NCI-H1694 (cell line): ENCODE data around the gene HK1.

ENCODE experiments used
- DNase-seq: peaks from one replicate; lab custom pipeline; 2025; lab: John Stamatoyannopoulos, UW

Gene HK1

DNA sequence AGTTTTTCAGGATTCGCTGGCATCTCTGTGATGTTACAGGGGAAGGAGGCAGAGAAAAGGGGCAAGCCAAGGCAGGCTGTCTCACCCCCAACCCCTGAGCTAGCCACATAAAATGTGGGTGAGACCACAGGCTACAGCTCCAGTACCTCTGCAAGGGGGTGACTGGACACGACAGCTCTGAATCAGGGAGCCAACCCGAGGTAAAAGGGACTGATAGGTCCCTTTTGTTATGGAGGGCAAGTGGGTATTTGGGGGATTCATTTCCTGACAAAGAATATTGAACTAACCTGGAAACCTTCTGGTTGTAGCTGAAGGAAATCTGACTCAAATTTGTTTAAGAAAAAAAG, 71.2 kb downstream of the HK1 start:
- DNase-seq = no peak

DNA sequence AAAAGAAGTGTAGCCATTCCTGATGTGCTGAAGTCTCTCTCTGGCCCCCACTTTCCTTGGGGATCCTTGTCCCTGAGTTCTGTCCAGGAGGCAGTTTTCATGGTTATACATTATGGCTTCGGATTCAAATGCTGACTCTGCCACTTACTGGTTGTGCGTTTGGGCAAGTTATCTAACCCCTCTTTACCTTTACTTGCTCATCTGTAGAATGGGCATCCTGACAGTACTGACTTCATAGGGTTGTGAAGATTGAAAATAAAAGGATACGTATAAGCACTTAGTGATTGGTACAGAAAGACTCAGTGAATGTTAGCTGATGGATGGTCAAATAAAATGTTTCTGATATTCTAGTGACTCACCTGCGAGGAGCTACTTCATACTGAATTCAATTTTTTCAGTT, 73.3 kb downstream of the HK1 start:
- no peak for DNase-seq

DNA sequence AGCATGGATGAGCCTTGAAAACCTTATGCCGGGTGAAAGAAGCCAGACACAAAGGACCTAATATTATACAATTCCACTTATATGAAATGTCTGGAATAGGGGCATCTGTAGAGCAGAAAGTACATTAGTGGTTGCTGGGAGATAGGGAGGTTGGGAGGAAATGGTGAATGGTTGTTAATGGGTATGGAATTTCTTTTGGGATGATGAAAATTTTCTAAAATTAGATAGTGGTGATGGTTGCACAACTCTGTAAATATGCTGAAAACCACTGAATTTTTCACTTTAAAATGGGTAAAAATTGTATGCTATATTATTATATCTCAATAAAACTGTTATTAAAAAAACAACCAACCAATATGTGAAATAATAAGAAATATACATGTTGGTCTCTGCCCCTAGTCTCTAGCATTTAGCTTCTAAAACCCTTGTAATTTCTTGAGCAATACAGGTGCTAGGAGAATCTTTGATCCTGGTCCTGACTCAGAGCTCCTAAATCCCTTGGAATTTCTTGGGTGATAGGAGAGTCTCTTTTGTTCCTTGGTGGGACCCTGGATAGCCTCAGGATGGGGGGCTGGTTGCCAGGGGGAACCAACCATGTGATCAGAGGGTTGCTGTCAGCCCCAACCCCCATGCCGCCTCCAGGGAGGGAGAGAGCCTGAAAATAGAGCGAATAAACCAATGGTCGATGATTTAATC, 74.4 kb downstream of the HK1 start:
- DNase-seq = no peak

DNA sequence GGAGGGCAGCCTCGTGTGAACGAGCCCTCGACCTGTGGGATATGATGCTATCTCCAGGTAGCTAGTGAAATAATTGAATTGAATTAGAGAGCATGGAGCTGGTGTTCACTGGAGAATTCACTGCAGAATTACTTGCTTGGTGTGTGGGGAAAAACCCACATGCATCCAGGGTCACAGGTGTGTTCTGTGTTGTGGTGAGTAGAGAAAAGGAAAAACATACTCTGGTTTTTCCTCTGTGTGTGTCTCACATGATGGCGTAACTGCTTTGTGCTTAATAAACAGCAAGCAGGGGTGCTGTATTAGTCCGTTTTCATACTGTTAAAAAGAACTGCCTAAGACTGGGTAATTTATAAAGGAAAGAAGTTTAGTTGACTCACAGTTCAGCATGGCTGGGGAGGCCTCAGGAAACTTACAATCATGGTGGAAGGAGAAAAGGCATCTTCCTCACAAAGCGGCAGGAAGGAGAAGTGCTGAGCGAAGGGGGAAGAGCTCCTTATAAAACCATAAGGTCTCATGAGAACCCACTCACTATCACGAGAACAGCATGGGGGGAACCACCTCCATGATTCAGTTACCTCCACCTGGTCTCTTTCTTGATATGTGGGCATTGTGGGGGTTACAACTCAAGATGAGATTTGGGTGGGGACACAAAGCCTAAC, 75.8 kb downstream of the HK1 start:
- DNase-seq = no peak

DNA sequence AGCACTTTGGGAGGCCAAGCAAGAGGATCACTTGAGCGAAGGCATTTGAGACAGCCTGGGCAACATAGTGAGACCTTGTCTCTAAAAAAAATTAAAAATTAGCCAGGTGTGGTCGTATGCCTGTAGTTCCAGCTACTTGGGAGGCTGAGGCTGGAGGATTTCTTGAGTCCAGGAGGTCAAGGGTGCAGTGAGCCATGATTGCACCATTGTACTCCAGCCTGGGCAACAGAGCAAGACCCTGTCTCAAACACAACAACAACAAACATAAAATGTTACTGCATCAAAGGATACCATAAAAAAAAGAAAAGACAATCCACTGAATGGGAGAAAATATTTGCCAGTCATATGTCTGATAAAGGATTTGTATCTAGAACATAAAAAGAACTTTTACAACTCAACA, 77.9 kb downstream of the HK1 start:
- no peak for DNase-seq

DNA sequence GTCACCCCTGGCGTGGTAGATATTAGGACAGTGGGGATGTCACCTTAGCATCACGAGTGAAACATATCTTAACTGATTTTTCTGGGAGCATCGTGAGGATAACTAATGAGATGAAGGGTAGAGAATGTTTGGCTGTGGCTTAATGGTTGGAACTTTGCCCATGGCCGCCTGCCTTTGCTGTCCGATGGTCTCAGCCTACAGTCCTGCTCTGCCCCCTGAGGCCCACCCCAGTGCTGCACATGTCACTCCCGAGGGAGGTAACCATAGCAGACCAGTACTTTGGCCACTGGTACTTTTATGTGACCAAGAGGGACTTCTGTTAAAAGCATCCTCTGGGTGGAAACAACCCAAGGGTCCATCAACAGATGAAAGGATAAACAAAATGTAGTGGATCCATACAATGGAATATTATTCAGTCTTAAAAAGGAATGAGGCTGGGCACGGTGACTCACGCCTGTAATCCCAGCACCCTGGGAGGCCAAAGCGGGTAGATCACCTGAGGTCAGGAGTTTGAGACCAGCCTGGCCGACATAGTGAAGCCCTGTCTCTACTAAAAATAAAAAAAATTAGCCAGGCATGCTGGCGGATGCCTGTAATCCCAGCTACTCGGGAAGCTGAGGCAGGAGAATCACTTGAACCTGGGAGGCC, 80.0 kb downstream of the HK1 start:
- DNase-seq = no peak

DNA sequence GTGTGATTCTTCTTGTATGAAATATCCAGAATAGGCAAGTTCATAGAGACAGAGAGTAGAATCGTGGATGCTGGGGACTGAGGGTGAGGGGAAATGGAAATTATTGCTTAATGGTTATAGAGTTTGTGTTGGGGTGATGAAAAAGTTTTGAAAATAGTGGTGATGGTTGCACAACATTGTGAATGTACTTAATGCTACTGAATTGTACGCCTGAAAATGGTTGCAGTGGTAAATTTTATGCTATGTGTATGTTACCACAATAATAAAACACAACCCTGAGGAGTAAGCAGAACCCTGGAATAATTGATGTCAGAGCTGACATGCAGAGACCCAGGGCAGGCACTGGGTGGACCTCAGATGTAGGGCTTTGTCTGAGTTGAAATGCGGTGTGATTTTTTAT, 80.9 kb downstream of the HK1 start:
- no peak for DNase-seq

DNA sequence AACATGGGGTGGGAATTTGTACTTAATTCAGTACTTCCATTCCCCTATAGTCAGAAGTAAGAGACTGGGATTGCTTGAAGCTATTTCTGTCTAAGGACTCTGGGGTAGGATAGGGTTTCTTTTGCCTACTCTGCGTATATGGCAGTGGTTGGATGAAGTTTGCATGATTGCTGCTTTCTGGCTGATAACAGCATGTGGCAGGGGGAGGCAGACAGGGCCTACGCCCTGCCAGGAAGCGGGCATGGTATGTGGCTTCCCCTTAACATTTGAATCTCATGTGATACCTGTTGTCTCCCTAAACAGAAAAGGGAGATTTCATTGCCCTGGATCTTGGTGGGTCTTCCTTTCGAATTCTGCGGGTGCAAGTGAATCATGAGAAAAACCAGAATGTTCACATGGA, 81.3 kb downstream of the HK1 start:
- DNase-seq = no peak

DNA sequence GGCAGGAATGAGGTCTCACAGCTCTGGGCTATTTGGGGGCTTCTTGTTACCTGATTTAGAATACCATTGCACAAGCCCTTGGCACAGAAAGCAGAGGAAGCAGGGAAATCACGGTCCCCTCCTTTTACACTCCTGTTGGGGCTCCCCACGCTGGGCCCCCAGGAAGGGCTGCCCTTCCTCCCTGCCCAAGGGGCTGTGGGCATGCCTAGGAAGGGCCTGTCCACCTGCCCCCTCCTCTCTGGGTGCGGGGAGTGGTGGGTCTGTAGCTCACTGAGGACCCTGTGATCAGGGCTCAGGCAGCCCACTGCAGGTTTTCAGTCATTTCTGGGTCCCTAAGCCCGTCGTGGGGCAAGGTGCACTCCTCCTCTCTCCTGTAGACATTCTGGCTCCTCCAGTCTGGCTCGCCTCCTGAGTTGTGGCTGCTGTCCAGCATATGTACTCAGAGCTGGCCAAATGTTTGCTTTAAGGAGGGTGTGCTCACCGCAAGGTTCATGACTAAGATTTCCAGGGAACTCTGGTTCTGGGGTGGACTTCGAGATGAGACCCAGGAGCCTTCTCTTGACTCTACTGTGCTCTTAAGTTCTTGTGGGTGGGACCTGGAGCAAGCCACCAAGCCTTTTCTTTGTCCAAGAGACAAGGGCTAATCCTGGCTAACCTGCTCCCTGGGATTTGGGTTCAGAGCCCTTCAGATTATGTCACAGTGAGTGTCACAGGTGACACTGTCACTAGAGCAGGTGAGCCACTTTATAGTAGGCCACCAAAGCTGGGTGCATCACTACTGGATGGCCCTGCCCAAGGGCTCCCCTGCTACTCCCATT, 82.4 kb downstream of the HK1 start:
- no peak for DNase-seq

DNA sequence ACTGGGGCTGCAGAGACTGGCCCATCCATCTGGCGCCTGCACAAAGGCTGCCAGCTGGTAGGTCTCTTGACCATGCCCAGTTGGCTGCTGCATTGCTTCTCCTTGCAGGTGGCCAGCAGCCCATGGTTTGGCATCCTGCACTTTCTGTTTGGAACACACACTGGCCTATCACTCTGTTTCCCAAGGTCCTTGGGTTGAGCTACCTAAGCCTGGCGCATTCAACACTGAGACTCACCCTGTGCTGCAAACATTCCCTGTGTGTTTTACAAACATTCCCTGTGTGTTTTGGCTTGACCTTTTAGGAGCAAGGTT, 83.0 kb downstream of the HK1 start:
- DNase-seq = no peak

DNA sequence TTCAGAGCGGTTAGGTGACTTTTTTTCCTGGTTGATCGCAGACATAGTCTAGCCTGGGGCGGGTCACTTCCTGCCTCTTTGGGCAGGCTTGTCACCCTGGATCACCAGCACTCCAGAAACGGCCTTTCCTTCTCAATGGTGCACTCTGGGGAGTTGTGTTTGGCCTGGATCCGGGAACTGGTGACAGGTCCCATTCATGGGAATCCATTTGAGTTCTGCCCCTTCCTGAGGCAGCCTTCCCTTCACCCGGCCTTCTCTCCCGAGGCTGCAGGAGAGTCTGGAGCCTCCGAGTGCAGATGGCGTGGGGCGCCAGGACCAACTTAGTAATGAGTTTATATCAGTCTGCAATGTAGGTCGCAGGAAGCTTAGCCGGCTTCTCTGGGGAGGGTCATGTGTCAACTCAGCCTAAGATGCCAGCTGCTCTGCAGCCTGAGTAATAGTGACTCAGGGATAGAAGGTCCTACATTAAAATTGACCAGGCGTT, 84.2 kb downstream of the HK1 start:
- DNase-seq = no peak

DNA sequence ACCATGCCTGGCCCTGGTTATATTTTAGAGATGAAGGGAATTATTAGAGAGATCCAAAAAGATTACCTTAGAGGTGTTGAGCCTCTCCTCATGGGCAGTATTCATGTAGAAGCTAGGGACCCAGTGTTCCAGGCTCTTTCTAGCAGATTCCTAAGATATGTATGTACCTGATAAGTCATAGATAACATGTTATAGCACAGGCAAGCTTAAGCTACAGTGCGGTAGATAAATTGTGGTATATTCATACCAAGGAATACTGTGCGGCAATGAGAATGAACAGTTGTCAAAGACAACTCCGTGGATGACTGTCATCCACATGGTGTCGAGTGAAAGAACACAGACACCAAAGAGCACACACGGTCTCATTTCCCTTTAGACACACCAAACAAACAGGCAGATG, 85.4 kb downstream of the HK1 start:
- DNase-seq = no peak

DNA sequence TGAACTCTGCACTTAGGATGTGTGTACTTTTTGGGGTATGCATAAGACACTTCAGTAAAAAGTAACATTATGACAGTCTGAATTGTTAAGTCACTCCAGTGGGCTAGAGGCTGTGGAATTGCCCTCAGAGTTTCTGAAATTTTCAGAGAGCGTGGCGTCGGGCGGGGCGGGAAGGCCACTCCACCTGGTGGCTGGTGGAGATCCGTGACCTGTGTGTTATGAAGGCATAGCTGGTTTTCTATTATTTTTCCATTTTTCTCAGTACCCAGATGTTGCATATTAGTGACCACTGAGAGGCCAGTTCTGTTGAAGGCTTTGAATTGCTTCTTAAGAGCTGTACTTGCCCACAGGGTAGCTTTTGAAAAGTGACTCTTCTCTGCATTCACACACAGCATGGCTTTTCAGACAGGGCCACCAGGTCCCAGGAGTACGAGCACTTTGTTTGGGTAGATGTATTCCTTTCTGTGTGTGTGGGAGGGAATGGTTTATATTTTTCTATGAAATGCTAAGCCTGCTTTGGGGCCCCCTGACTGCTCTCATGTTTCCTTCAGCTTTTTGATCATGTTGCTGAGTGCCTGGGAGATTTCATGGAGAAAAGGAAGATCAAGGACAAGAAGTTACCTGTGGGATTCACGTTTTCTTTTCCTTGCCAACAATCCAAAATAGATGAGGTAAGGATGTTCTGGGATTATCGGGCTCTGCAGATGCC, 86.1 kb downstream of the HK1 start:
- DNase-seq = no peak

DNA sequence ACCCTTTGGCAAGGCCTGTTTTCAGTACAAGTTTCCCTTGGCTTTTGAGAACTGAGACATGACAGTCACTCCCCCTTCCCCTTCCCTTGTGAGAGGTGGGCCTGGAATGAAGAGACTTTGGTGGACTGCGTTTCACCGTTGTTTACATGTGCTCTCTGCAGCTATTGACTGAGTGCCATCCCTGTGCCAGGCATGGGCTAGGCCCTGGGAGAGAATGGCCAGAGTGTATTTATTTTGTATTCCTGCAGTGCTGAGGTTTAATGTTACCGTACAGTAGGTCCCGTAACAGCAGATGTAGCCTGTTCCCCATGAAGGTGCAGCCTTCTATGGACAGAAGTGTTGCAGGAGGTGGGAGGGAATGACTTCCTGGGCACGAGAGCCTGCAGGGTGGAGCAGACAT, 88.4 kb downstream of the HK1 start:
- DNase-seq = no peak

DNA sequence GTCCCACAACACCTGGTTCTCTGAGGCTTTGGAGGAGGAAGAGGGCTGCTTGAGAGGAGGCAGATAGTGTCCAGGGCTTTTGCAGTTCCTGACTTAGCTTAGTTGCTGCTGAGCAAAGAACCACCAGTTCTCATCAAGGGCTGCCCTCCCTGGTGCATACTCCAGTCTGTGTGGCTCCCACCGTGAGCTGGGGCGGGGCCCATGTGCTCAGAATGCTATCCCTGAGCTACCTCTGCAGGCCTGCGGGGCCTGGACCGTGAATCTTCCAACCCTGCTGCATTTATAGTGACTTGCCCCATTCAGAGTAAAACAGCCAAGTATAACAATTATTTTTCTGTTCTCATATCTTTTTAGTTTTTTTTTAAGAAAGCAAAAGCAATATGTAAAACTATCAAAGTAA, 89.2 kb downstream of the HK1 start:
- no peak for DNase-seq

DNA sequence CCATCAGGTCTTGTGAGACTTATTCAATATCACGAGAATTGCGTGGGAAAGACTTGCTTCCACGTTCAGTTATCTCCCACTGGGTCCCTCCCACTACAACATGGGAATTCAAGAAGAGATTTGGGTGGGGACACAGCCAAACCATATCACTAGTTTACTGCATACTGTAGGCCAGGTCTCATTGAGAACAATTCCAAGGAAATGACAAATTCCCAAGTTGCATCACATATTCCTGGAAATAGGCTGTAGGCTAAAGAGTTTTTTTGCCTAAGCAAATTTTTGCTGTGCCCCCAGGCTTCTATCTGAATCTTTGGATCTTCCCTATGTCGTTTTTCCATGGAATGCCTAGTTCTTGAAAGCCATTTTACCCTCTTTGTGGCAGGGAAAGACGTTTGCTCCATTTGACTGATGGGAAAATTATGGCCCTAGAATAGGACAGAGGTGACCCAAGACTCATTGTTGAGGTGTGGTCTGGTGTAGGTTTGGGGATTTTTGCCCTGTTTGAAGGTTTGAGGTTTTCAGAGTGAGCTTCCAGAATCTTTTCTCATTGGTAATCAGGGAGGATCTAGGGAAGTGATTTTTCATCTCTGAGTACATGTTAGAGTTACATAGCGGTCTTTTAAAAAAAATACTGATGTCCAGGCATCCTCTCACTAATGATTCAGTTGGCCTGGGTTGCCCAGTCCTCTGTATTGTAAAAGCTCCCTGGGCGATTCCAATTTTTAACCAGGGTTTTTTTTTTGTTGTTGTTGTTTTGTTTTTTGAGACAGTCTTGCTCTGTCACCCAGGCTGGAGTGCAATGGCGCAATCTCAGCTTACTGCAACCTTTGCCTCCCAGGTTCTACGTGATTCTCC, 94.1 kb downstream of the HK1 start:
- no peak for DNase-seq

DNA sequence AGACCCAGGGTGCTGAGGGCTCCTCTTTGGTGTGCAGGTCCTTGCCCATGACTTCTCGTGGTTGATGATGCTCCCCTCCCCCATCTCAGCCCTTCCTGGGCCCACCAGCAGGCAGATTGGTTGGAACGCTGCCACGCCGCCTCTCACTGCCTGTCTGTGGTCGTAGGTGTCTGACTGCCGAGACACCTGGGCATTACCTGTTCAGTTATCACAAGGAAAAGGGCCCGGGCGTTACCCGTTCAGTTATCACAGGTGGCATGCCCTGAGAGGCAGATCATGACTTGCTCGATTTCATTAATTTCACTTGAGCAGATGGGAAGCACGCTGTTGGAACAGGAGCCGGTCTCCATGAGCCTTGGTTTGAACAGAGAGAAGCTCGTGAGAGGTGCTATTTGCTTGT, 95.9 kb downstream of the HK1 start:
- DNase-seq = peak; percentile 72

DNA sequence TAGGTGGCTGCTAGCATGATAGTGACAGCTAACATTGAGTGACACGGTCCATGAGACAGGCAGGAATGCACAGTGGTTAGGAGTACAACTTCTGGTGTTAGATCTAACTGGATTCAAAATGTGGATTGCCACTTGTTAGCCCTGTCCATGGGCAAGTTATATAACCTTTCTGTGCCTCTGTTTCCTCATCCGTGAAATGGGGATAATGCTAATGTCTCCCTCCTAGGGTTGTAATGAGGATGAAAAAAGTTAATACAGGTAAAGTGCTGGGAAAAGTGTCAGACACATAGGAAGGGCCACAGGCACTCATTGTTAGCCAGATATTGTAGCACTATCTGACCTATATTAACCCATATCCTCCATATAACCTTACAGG, 96.6 kb downstream of the HK1 start:
- no peak for DNase-seq

DNA sequence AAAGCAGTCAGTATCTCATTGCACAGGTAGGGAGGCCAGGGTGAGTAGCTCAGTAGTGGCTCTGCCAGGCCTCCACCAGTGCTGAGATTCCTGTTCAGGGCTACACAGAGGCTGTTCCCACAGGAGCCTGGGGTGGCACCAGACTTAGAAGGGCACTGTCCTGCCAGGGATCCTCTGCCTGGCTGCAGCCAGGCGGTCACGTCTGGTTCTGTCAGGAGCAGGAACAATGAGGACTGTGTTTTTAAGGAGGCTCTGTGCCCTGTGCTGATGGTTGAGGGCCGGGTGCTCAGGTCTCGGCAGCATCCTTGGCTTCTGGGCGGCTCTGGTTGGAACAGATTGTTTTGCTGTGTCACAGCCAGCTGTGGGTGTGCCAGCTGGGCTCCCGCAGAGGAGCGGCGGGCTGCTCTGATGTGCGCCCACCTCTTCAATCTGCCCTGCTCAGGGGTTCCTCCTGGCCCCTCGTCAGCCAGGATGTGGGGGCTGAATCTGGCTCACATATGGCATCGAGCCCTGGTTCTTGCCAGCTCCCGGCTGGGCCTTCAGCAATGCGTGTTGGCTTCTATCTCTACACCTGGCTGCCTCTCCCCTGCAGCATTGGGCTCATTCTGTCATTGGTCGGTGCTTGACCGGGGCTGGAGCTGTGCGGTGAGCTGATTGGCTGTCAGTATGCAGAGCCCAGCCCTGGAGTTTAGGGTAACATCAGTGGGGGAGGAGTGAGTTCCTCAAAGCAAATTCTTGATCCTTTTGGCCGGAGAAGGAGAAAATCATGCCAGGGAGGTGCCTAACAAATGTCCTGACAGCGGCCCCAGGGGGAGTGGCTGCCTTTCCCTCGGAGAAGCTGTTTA, 97.2 kb downstream of the HK1 start:
- peak; percentile 86 for DNase-seq

DNA sequence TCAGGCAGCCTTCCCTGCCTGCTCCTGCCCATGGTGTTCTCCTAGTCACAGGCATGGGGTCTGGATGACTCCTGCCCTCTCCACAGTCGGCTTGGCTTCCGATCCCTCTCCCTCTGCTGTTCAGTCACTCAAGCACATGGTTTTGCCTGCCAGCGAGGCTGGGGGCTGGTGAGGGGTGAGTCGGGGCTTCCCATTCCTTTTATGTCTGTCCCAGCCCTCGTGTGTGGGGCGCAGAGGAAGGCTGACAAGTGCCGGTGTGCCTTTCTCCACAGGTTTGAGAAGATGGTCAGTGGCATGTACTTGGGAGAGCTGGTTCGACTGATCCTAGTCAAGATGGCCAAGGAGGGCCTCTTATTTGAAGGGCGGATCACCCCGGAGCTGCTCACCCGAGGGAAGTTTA, 98.4 kb downstream of the HK1 start:
- no peak for DNase-seq
